HG03575 (cell line): ENCODE results near the gene HIVEP3.

Experiments used
- ATAC-seq: cut with Tn5 transposase; IDR thresholded peaks from one replicate; pipeline ENCODE4 v1.9.1; 2021; ENCODE audit not compliant: unreplicated experiment, insufficient number of reproducible peaks, low FRiP score; ENCODE audit errors: extremely low read depth

The HIVEP3 gene

DNA sequence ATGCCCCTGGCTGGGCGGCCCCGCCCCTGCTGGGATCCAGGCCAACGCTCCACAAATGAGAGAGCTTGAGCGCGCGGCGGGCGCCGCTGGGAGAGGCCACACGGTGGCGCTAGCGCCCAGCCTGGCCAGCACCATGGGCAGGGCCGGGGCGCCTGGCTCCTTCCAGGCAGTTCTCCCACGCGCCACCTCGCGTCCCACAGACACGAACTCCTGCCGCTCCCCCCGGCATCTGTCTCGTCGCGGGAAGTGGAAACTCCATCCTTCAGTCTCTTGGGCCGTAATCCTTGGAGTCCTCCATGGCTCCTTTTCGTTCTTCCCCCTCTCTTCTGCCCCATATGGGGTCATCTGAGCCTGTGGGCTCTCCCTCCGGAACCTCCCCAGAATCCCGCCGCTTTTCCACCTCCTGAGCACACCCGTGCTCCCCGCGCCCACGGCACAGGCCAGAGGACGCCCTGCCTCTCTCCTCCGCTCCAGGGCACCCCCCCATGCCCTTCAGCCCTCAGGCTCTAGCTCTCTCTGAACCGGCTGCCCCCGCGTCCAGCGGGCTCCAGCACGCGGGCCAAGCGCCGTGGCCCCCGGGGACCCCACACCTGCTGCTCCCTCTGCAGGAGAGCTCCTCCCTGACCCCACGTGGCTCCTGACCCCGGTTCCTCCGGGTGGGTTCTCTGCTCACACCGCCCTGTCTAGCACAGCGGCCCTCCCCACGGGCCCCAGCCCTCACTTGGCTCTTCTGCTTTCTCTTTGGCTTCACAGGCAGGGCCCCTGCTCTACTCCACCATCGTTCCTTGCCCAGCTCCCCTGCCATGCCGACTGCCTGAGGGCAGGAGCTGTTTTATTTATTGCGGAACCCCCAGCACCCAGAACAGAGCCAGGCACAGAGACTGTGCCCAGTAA is 402.3 kb downstream of the HIVEP3 start:
- ATAC-seq: no peak

DNA sequence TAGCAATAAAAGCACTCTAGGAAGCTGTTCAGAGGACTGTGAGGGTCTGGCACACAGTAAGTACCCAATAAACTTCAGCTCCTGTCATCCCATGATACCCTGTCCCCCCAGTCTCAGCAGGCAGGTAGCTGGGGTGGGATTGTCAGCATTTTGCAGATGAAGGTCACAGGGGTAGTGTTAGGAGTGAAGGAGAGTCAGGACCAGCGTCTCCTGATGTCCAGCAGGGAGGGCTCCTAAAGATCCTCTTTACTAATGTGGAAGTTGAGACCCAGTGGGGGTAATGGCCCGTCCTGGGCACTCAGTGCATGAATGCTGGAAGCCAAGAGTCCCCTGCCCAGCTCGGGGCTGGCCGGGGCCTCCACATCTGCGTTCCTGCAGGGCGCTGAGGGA is 402.9 kb downstream of the HIVEP3 start:
- no peak for ATAC-seq

DNA sequence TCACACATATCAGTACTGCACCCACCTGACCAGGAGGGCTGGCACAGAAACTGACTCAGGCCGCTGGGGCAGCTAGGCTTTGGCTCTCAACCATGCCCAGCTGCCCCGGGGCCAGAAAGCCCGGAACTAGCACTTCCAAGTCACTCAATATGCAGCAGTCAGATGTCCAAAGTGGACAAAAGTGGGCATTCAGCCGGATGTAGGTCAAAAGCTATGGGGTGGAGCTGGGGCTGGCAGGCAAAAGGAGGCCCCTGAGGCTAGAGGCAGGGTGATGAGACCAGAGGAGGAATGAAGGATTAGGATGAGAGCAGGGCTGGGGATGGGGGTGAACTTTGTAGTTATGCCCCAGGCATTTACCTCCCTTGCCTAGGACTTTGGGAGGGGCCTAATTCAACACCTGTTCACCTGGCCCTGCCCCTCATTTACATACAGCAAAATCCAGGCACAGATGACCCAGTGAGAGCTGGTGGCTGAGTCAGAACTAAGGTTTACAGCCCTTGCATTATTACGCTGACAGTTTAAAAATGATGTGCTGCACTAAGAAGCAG is 403.5 kb downstream of the HIVEP3 start:
- no peak for ATAC-seq

DNA sequence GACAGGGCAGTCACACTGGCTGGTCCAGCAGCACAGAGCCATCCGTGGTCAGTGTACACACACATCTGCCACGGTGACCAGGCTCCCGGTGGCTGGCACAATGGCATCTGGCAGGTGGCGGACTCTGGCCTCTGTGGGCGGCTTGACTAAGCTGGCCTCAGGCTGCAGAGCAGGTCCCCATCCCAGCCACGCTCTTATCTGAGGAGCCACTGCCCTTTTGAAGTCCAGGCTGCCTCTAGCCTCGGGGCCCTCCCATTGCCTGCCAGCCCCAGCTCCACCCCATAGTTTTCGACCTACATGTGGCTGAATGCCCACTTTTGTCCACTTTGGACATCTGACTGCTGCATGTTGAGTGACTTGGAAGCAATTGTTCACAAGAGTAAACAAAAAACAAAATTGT is 404.3 kb downstream of the HIVEP3 start:
- no peak for ATAC-seq

DNA sequence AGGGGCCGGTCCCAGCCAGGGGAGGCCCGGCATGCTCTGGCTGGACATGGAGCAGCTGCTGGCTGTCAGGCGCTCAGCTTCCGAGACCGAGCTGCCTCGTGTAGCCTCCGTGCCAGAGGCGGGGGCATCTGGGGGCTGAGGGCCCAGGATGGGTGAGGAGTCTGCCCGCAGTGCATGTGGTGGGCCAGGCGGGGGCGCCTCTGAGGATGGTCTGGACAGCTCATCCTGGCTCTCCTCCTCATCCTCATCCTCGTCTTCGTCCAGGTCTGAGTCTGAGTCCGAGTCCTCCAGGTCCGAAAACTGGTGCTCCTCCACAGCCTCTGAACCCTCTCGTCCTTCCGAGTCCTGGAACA is 405.4 kb downstream of the HIVEP3 start:
- ATAC-seq: no peak

DNA sequence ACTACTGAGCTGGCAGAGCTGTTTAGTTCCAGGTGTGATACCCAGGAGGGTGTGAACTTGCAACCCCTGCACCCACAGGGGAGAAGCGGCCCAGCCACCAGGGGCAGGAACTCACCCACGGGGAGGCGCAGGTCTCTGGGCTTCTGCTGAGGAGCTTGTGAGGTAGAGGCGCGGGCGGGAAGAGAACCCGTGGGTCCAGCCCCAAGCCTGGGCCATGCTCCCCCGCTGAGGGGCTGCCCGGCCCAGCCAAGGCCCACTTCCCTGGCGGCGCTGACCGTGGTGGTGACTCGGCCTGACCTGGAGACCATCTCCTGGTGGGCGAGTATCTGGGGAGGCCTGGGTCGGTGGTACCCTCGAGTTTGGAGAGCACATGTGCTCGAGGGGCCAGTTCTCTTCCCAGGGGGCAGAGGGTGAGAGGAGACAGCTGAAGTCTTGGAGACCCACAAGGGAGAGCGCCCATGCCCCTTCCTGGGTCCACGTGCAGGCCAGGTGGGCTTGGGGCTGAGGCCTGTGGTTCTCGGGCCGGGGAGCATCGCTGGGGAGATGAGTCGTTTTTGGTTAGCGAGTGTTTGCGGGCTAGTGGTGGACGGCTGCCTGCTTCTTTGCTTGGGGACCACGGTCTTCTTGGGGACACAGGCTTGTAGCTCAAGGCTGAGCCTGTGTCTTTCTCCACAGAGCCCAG is 405.9 kb downstream of the HIVEP3 start:
- no peak for ATAC-seq

DNA sequence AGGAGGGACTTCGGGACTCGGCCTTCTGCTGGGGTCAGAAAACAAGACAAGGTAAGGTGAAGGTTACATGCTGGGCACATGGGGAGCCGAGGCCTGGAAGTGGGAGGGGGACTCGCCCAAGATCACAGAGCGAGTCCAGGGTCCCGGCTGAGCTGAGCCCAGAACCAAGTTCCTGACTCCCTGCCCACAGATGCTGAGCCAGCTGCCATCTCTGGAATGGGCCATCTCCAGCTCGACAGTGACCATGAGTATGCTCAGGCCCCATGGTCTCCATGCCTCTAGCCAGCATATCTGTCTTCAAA is 407.5 kb downstream of the HIVEP3 start:
- no peak for ATAC-seq

DNA sequence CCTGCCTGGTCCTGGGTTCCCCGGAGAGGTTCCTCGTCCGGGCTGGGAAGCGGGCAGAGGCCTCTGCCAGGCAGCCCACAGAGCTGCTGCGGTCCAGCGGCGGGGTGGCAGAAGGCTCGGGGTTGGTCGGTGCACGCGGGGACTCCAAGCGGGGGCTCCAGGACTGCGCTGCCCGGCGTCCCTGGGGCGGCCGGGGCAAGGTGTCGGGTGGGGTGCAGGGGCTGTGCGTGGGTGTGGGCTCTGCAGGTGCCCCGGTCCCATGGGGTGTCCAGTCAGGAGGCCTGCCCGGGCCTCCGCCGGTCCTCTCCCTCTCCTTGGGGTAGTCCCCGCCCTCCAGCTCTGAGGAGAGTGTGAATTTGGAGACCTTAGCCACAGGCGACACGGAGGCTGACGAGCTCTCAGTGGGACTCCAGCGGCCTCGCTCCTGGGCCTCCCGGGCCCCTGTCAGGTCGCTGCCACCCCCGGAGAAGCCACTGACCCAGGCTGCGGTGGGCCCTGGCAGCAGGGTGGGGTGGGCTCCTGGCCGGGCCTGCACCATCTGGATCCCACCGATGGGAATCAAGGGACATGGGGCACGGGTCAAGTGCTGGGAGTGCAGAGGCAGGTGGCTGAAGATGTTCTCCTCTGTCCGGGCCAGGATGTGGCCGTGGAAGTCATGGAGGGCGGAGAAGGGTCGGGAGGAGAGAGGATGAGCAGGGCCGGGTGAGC is 408.0 kb downstream of the HIVEP3 start:
- no peak for ATAC-seq

DNA sequence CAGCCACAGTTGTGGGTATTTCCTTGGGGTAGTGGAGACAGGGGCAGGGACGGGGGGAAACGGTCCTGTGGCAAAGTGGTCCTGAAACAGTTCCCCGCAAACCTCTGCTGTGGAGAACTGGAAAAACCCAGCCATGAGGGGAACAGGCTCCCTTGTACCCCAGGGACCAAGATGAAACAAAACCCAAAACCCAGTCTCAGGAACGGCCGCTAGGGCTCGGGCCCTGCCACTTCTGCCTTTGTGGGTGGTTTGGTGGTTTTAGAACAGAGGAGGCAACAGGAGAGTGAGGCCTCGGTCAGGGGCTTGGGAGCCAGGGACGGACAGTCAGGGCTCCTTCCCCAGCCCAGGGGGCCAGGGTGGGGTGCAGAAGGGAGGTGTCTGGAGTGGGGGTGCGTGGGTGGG is 409.5 kb downstream of the HIVEP3 start:
- ATAC-seq: no peak

DNA sequence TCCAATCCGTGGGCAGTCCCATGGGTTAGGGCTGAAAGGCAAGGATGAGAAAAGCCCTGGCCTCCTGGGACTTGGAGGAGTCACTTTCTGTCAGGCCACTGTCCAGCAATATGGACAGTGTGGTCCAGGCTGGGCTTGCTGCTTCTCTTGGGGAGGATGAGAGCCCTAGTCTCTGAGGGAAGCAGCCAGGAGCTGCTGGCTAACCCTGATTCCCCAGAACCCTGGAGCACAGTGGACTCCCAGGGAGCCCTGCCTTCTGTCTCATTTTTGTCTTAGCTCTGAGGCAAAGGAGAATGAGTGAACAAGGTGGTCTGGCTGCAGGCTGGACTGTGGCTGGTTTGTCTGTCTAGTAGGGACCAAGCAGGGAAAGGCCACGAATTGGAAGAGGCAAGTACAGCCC is 410.4 kb downstream of the HIVEP3 start:
- no peak for ATAC-seq

DNA sequence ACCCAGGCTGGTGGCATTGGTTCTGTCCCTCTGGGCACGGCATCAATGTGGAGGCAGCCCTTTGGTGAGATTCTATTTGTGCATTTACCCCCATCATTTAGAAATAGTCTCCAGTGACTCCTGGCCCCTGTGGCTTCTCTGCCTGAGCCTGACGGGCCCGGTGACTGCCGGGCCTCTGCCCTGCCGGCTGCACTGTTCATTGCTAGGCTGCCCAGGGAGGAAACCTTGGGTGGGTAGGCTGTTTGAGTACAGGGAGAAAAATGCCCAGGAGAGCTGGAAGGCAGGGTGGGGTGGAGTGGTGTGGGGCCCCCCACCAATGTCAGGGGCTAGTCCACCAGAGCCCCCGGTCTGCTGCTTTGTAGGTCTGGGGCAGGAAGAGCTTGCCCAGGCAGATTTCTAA is 410.9 kb downstream of the HIVEP3 start:
- no peak for ATAC-seq

DNA sequence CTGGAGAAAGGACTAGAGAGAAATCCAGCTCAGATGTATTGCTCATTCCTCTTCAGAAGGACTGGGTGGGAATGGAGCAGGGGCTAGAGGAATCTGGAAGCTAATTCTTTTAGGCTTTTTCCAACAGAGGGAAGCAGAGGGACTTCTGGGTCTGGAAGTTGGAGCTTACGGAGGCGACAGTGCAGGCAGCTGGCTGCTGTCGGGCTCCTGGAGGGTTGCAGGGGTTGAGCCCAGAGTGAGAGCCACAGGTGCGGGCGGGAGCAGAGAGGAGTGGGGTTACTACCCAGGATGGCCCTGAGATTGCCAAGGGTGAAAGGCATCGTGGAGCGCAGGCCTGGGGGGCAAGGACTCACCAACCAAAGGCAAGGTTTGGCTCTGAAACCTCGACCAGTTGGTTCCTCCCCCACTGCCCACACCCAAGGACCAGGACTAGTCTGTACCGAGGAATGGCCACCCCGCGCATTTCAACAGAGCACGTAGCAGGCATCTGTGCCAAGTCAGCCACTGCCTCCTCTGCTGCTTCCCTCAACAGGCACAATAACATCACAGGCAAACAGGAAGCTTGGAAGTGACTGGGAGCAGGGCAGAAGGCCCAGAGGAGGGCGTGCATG is 411.5 kb downstream of the HIVEP3 start:
- no peak for ATAC-seq

DNA sequence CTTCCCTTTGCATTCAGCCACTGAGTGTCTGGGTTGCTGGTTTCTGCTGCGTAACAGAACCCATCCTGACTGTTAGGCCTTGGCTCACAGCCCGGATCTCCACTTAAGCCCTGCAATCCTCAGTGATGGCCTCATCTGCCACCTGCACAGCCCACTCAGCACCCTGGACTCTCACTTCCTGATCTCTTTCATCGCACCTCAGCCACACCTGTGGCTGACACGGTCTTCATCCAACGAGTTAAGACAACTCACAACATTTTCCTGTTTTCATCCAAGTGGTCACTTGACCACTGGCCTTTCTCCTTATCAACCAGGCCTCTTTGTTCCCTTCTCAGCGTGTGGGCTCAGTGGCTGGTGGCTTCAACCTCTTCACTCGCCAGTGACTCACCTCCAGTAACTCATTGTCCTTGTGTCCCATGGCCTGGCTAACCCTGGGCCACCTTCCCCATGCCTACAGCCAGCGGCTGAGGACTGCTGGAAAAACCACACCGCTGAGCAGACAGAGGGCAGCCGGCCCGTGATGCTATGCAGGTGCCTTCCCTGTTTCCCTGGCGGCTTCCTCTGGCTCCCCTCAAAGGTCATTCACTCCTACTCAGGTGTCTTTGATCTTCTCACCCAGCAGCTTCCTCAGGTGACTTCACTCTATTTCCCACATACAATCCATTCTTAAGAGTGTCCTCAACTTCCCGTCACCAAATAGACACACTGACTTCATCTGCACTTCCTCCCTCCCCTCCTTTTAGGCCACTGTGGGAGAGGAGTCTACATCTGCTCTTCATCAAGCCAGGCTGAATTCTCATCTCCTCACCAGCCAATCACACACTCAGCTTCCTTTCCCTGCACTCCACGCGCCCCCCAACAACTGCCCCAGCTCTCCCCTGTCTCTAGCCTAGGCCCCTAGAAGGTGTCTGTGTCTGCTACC is 414.3 kb downstream of the HIVEP3 start:
- no peak for ATAC-seq

DNA sequence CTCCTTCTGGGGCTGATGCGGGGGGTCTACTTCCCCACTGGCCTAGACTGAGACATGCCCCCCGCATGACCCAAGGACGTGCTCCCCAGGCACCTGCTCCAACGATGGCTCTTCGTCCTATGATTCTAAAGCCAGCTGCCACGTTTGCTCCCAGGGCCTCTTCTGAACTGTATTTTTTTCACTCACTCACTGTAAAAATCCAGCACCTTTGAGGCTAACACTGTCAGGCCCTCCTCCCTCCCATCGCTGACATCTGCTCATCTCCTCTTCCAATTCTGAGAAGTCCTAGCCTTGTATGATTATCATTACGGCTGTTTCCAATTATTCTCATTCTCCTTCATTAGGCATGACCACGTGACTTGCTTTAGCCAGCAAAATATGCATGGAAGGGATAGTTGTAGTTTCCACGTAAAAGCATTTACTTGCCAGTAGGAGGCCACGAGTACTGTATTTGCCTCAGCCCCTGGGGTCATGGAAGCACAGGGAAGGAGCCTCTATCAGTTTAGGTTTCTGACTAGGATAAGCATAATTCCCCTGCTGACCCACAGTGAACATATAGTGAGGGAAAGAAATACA is 415.1 kb downstream of the HIVEP3 start:
- no peak for ATAC-seq

DNA sequence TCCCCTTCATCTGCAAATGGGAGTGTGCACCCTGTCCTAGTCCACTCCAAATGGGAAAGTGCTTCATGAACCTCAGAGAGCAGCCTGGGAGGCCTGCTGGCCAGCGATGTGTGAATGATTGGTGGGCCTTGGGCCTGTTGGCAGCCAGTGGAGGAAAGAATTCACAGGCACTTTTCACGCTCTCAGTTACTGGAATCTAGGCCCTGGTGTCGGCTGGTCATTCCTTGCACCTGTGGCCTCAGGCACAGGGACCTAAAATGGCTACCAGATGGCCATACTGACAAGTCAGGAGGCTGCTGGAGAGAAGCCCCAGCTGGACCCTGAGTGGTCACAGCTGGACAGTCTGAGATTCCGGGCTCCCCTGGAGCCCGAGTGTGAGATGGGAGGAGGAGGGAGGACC is 415.8 kb downstream of the HIVEP3 start:
- no peak for ATAC-seq

DNA sequence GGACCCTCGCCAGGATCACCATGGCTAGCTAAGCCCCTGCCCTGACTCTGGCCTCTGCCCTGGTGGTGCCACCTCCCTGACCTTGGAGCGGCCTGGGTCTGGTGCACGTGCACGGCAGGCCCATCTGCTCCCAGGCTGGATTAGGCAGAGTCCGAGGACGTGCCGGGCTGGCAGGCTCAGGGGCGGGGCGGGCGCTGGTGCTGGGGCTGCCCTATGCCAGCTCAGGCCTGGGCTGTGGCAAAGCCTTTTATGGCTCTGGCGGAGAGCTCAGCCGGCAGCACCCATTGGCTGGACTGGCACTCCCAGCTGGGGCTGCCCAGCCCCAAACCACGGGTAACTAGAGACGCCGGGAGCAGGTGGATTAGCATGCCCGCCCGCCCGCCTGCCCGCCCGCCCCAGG is 417.1 kb downstream of the HIVEP3 start:
- ATAC-seq: no peak

DNA sequence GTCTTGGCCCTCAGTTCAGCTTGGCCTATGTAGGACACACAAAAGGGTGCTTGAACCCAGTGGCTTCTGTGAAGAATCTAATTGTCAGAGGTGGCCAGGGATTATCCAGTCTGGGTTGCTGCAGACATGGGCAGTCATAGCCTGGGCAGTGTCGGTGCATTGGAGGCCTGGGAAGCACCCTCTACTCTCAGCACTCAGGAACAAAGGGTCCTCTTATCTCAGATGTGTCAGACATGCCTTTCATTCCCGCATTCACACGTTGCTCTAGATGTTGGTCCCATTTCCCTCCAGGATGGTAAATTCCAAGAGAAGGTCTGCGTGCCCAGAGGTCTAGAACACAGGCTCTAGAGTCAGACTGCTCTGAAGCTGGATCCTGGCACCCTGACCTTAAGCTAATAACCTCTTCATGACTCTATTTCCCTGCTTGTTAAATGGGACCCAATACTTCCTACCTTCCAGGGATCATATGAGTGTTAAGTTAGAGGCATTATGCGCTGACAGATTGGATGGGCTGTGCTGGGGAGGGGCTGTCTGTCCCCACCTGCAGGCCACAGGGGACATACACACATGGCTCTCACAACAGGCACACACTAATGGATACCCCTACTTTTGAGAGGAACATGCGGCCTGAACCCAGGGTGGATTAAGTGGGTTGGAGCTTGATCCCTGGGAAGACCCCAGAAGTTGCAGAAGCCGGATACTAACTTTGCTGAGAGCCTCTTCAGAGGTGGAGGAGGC is 417.8 kb downstream of the HIVEP3 start:
- ATAC-seq: no peak

DNA sequence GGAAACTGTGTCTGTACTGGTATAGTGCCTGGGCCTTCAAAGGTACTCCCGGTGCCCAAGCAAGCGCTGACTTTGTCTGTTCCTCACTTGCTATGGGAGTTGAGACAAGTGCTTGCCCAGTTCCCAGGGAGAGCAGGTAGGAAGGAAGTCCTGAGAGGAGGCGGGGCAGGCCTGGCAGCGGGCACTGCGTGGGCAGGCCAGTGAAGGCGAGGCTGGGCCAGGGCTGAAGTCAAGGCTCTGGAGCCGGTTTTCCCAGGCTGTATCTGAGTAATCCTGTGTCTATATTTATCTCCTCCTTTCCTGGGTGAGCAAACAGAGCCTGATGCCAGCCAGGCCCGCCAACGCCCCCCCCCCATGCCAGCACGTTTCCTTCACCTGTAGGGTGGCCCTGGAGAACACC is 418.3 kb downstream of the HIVEP3 start:
- no peak for ATAC-seq
